ENCODE data around the gene GPD1. TPM values are rescaled to one million over a fixed set of nuclear protein-coding genes. Genes with fewer than 3 reads are reported as not detected.

Gene GPD1
- total RNA-seq, 1 experiment from 2014 or later = 0.58 TPM

DNA sequence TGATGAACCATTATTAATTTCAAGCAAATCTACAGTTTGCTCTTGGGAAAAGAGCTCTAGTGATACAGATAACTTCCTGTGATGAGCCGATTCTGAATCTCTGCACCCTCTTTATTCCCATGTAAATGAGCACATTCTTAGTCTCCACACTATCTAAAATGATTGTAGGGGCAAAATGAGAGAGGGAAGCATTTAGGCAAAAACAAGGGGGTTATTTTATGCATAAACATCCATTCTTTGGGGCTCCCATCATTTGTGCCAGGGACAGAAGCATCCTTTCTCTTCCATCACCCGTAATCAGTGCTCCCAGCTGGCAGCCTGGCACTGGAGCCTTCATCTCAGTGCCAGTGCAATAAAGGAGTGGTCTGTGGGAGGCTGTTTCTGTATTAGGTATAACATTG, 1.7 kb upstream of the GPD1 start:
- peaks cover 8% of the 10 kb centered on the region for H3K4me1 ChIP-seq (ENCODE audit: insufficient read depth, low read length, poor library complexity, severe bottlenecking)
- H3K27me3 ChIP-seq (replicated peaks; ENCODE audit: insufficient read depth, low read depth, low read length, poor library complexity) = no peaks in the 10 kb centered on the region
- H3K36me3 ChIP-seq (ENCODE audit: insufficient read depth, low read length, poor library complexity, severe bottlenecking) = peaks cover 33% of the 10 kb centered on the region
- ChIA-PET CTCF (interaction anchor here (0.6 to 2.5 kb wide), 4 partner anchors 9 to 74 kb away, joined by 3 to 21 read pairs (median 4); partner anchors contain the start of genes COX14 and SMARCD1), POLR2A (ENCODE audit: low non-redundant PET) (interaction anchor here (0.6 kb wide), 1 partner anchor 17 kb away, joined by 5 read pairs; the partner anchor contains the start of gene SMARCD1)
- intact Hi-C loops (cut with micrococcal nuclease; ENCODE audit: unreplicated experiment) = no loop called here
- no peak overlapping the region for H3K27ac ChIP-seq (ENCODE audit: low read depth, low read length, poor library complexity, severe bottlenecking)
- H3K4me3 ChIP-seq (ENCODE audit: low read depth, low read length, poor library complexity, severe bottlenecking) = no peak overlapping the region
- no peak for TF ChIP-seq EZH2 (IDR thresholded peaks at IDR 0.05; ENCODE audit: borderline replicate concordance, low read depth, low read length, poor library complexity, severe bottlenecking)
- TF ChIP-seq, protein P1, sequence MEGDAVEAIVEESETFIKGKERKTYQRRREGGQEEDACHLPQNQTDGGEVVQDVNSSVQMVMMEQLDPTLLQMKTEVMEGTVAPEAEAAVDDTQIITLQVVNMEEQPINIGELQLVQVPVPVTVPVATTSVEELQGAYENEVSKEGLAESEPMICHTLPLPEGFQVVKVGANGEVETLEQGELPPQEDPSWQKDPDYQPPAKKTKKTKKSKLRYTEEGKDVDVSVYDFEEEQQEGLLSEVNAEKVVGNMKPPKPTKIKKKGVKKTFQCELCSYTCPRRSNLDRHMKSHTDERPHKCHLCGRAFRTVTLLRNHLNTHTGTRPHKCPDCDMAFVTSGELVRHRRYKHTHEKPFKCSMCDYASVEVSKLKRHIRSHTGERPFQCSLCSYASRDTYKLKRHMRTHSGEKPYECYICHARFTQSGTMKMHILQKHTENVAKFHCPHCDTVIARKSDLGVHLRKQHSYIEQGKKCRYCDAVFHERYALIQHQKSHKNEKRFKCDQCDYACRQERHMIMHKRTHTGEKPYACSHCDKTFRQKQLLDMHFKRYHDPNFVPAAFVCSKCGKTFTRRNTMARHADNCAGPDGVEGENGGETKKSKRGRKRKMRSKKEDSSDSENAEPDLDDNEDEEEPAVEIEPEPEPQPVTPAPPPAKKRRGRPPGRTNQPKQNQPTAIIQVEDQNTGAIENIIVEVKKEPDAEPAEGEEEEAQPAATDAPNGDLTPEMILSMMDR (conservative IDR thresholded peaks at IDR 0.05; ENCODE audit: low read depth, low read length) = no peak
- DNase-seq (ENCODE audit: low spot score) = no peak
- H3K9me3 ChIP-seq (ENCODE audit: low read depth, low read length, poor library complexity, severe bottlenecking) = no peaks in the 10 kb centered on the region
- BruUV-seq (replicated peaks) = no TSS peak

DNA sequence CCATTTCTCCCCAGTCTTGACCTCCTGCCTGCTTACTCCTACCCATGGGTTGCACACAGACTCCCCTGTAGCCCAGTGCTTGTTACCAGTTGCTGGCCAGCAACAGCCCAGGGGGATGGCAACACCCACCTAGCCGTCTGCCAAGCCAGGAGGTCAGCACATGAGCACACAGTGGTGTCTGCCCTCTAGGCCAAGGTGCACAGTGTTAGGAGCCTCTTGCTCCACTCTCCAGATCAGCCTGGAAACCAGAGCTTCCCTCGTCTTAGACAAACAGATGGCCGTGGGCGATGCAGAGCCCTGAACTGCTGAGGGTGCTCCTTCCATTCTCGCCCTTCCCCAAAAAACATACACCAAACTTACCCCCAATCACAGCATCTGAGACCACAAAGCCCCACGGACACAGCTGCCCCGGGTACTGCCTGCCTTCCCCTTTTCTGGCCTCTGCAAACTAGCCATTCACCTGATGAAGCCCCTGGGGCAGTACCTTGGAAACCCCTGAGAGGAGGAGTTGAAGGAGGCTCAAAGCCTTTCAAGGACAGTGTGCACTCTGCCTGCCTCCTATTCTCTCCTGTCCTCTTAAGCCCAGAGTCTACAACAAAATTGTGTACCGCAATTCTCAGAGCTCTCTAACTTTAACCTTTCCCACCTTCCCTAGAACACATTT, 1.0 kb upstream of the GPD1 start:
- intact Hi-C loops (cut with micrococcal nuclease; ENCODE audit: unreplicated experiment) = no loop called here
- no peak overlapping the region for H3K4me3 ChIP-seq (ENCODE audit: low read depth, low read length, poor library complexity, severe bottlenecking)
- TF ChIP-seq EZH2 (IDR thresholded peaks at IDR 0.05; ENCODE audit: borderline replicate concordance, low read depth, low read length, poor library complexity, severe bottlenecking) = no peak
- TF ChIP-seq, protein P1 (conservative IDR thresholded peaks at IDR 0.05; ENCODE audit: low read depth, low read length) = no peak

GRCh38 chr12:50103351-50103750, 457 bp upstream of the GPD1 start:
- no peak for TF ChIP-seq EZH2 (IDR thresholded peaks at IDR 0.05; ENCODE audit: borderline replicate concordance, low read depth, low read length, poor library complexity, severe bottlenecking)
- TF ChIP-seq, protein P1 (conservative IDR thresholded peaks at IDR 0.05; ENCODE audit: low read depth, low read length) = no peak
- DNase-seq (ENCODE audit: low spot score) = no peak
- no peaks in the 10 kb centered on the region for H3K9me3 ChIP-seq (ENCODE audit: low read depth, low read length, poor library complexity, severe bottlenecking)
- H3K27me3 ChIP-seq (replicated peaks; ENCODE audit: insufficient read depth, low read depth, low read length, poor library complexity) = no peaks in the 10 kb centered on the region
- CTCF ChIA-PET = interaction anchor here (0.7 to 1.2 kb wide), 4 partner anchors 8 to 19 kb away, joined by 3 read pairs; partner anchors contain the start of gene COX14
- no TSS peak for BruUV-seq (replicated peaks)
- H3K4me1 ChIP-seq (ENCODE audit: insufficient read depth, low read length, poor library complexity, severe bottlenecking) = peaks cover 8% of the 10 kb centered on the region
- peaks cover 22% of the 10 kb centered on the region for H3K36me3 ChIP-seq (ENCODE audit: insufficient read depth, low read length, poor library complexity, severe bottlenecking)
- POLR2A ChIA-PET (ENCODE audit: low non-redundant PET) = interaction anchor here (0.6 to 1.1 kb wide), 3 partner anchors 19 to 353 kb away, joined by 3 to 7 read pairs (median 3); no protein-coding TSS in a partner anchor
- H3K27ac ChIP-seq (ENCODE audit: low read depth, low read length, poor library complexity, severe bottlenecking) = no peak overlapping the region
- H3K4me3 ChIP-seq (ENCODE audit: low read depth, low read length, poor library complexity, severe bottlenecking) = no peak overlapping the region
- intact Hi-C loops (cut with micrococcal nuclease; ENCODE audit: unreplicated experiment) = no loop called here

More for the DNA sequence above, 1.0 kb upstream of the GPD1 start:
- Histone ChIP-seq H3K36me3 (ENCODE audit: insufficient read depth, low read length, poor library complexity, severe bottlenecking) (peaks cover 28% of the 10 kb centered on the region), H3K9me3 (ENCODE audit: low read depth, low read length, poor library complexity, severe bottlenecking) (no peaks in the 10 kb centered on the region), H3K4me1 (ENCODE audit: insufficient read depth, low read length, poor library complexity, severe bottlenecking) (peaks cover 8% of the 10 kb centered on the region), H3K27me3 (replicated peaks; ENCODE audit: insufficient read depth, low read depth, low read length, poor library complexity) (no peaks in the 10 kb centered on the region), H3K27ac (ENCODE audit: low read depth, low read length, poor library complexity, severe bottlenecking) (no peak overlapping the region)
- CTCF ChIA-PET = interaction anchor here (0.6 to 2.5 kb wide), 4 partner anchors 9 to 73 kb away, joined by 3 to 21 read pairs (median 3); partner anchors contain the start of gene COX14
- no peak for DNase-seq (ENCODE audit: low spot score)
- BruUV-seq (replicated peaks) = no TSS peak
- POLR2A ChIA-PET (ENCODE audit: low non-redundant PET) = interaction anchor here (0.6 kb wide), 2 partner anchors 18 to 30 kb away, joined by 3 to 5 read pairs; partner anchors contain the start of gene SMARCD1

Measured in A673 (cell line).